H9 (cell line): ENCODE results near the gene RAB3C. TPM values are rescaled to one million over a fixed set of nuclear protein-coding genes. Genes with fewer than 3 reads are reported as not detected.

ENCODE experiments used
- DNase-seq: peaks from one replicate; pipeline ENCODE4 v3.0.0-alpha.2; 2017
- H2AFZ ChIP-seq: one replicate; pipeline ENCODE4 v1.6.1; 2013; ENCODE audit warnings: mild to moderate bottlenecking, low read length, control low read depth, moderate library complexity
- H2AK5ac ChIP-seq: 2 replicates; pipeline ENCODE4 v1.6.1; 2013; ENCODE audit warnings: low read length, control low read depth, mixed read lengths; ENCODE audit not compliant: insufficient read length
- H2BK120ac ChIP-seq: one replicate; pipeline ENCODE4 v1.6.1; 2013; ENCODE audit warnings: low read depth, mild to moderate bottlenecking, low read length, control low read depth, inconsistent platforms; ENCODE audit not compliant: poor library complexity, severe bottlenecking
- H2BK12ac ChIP-seq: 2 replicates; pipeline ENCODE4 v1.6.1; 2013; ENCODE audit warnings: low read length, control low read depth, mixed read lengths, low read depth; ENCODE audit not compliant: insufficient read length
- H2BK15ac ChIP-seq: 2 replicates; pipeline ENCODE4 v1.6.1; 2013; ENCODE audit warnings: low read depth, low read length, control low read depth
- H2BK20ac ChIP-seq: one replicate; pipeline ENCODE4 v1.6.1; 2013; ENCODE audit warnings: low read depth, mild to moderate bottlenecking, low read length, control low read depth, inconsistent platforms; ENCODE audit not compliant: poor library complexity, severe bottlenecking
- H2BK5ac ChIP-seq: 2 replicates; pipeline ENCODE4 v1.6.1; 2013; ENCODE audit warnings: low read length, control low read depth, mixed read lengths; ENCODE audit not compliant: insufficient read length
- H3K14ac ChIP-seq: 2 replicates; pipeline ENCODE4 v1.6.1; 2013; ENCODE audit warnings: low read length, control low read depth; ENCODE audit not compliant: insufficient read depth
- H3K18ac ChIP-seq: 2 replicates; pipeline ENCODE4 v1.6.1; 2013; ENCODE audit warnings: low read depth, mild to moderate bottlenecking, mixed read lengths, low read length, control low read depth; ENCODE audit not compliant: insufficient read length
- H3K23ac ChIP-seq: 2 replicates; pipeline ENCODE4 v1.6.1; 2013; ENCODE audit warnings: low read length, control low read depth, mixed read lengths, low read depth; ENCODE audit not compliant: insufficient read length
- H3K23me2 ChIP-seq: 2 replicates; pipeline ENCODE4 v1.6.1; 2013; ENCODE audit warnings: low read depth, mild to moderate bottlenecking, mixed read lengths, low read length, control low read depth; ENCODE audit not compliant: insufficient read length, poor library complexity, severe bottlenecking
- H3K27ac ChIP-seq: 2 replicates; pipeline ENCODE4 v1.5.1; 2013; ENCODE audit warnings: low read length, control low read depth, mixed read lengths, low read depth; ENCODE audit not compliant: insufficient read length
- H3K27me3 ChIP-seq: 2 replicates; pipeline ENCODE4 v1.6.1; 2013; ENCODE audit warnings: low read length, control low read depth, inconsistent platforms; ENCODE audit not compliant: insufficient read depth
- H3K4ac ChIP-seq: 2 replicates; pipeline ENCODE4 v1.6.1; 2013; ENCODE audit warnings: low read depth, mild to moderate bottlenecking, control low read depth, inconsistent platforms, low read length, moderate library complexity
- H3K4me1 ChIP-seq: 2 replicates; pipeline ENCODE4 v1.6.1; 2013; ENCODE audit warnings: low read length, control low read depth, inconsistent platforms; ENCODE audit not compliant: insufficient read depth
- H3K4me2 ChIP-seq: 2 replicates; pipeline ENCODE4 v1.6.1; 2013; ENCODE audit warnings: low read length, control low read depth, mixed read lengths; ENCODE audit not compliant: insufficient read length, insufficient read depth
- H3K56ac ChIP-seq: 2 replicates; pipeline ENCODE4 v1.6.1; 2013; ENCODE audit warnings: low read depth, mild to moderate bottlenecking, mixed read lengths, low read length, control low read depth; ENCODE audit not compliant: insufficient read length
- H3K79me1 ChIP-seq: 2 replicates; pipeline ENCODE4 v1.6.1; 2013; ENCODE audit warnings: low read depth, mild to moderate bottlenecking, moderate library complexity, low read length, control low read depth, inconsistent platforms; ENCODE audit not compliant: insufficient read depth, poor library complexity, severe bottlenecking
- H3K79me2 ChIP-seq: 2 replicates; pipeline ENCODE4 v1.6.1; 2013; ENCODE audit warnings: low read length, control low read depth, inconsistent platforms; ENCODE audit not compliant: insufficient read depth
- H3K9ac ChIP-seq: 2 replicates; pipeline ENCODE4 v1.6.1; 2013; ENCODE audit warnings: low read length, control low read depth, mixed read lengths; ENCODE audit not compliant: insufficient read length; ENCODE audit errors: extremely low read depth
- H3K9me3 ChIP-seq: one replicate; pipeline ENCODE4 v1.6.1; 2013; ENCODE audit warnings: low read depth, low read length, inconsistent platforms; ENCODE audit not compliant: control insufficient read depth
- H3T11ph ChIP-seq: one replicate; pipeline ENCODE4 v1.6.1; 2013; ENCODE audit warnings: mild to moderate bottlenecking, low read length, control low read depth, inconsistent platforms
- H4K20me1 ChIP-seq: one replicate; pipeline ENCODE4 v1.6.1; 2013; ENCODE audit not compliant: control insufficient read depth, insufficient read length, insufficient read depth
- H4K5ac ChIP-seq: 2 replicates; pipeline ENCODE4 v1.6.1; 2013; ENCODE audit warnings: low read depth, mild to moderate bottlenecking, mixed read lengths, low read length, control low read depth; ENCODE audit not compliant: insufficient read length
- H4K8ac ChIP-seq: replicated peaks from 2 replicates; pipeline ENCODE4 v1.6.1; 2013; ENCODE audit warnings: low read length, control low read depth, mixed read lengths, low read depth; ENCODE audit not compliant: insufficient read length
- H4K91ac ChIP-seq: 2 replicates; pipeline ENCODE4 v1.6.1; 2013; ENCODE audit warnings: low read depth, mild to moderate bottlenecking, moderate library complexity, mixed read lengths, low read length, control low read depth; ENCODE audit not compliant: insufficient read length
- H3K27ac Mint-ChIP-seq, 3 experiments: 2 replicates in 2 of 3; 3 replicates in 1 of 3; pipeline ENCODE4 v1.8.0; 2020 to 2021; ENCODE audit warnings: mixed read lengths in 3 of 3, mild to moderate bottlenecking in 1 of 3, moderate library complexity in 1 of 3
- H3K27me3 Mint-ChIP-seq: 2 replicates; pipeline ENCODE4 v1.8.0; 2021; ENCODE audit warnings: low read depth, mild to moderate bottlenecking, moderate library complexity, mixed read lengths
- H3K36me3 Mint-ChIP-seq, 3 experiments: 2 replicates in 2 of 3; 3 replicates in 1 of 3; pipeline ENCODE4 v1.8.0; 2020 to 2021; ENCODE audit warnings: low read depth in 3 of 3, mixed read lengths in 3 of 3; ENCODE audit not compliant: insufficient read depth in 1 of 3
- H3K4me1 Mint-ChIP-seq, 2 experiments: 2 replicates each; pipeline ENCODE4 v1.8.0; 2020; ENCODE audit warnings: mixed read lengths in 2 of 2
- H3K4me3 Mint-ChIP-seq, 2 experiments: 2 replicates in 1 of 2; 3 replicates in 1 of 2; pipeline ENCODE4 v1.8.0; 2020 to 2021; ENCODE audit warnings: mild to moderate bottlenecking in 2 of 2, mixed read lengths in 2 of 2, moderate library complexity in 1 of 2
- H3K9me3 Mint-ChIP-seq, 2 experiments: 2 replicates in 1 of 2; 3 replicates in 1 of 2; pipeline ENCODE4 v1.8.0; 2020; ENCODE audit warnings: mild to moderate bottlenecking in 2 of 2, mixed read lengths in 2 of 2, moderate library complexity in 1 of 2
- CTCF ChIP-seq: fragments of 200-600 bp; sonication (generic); conservative IDR thresholded peaks from 3 replicates; pipeline ENCODE4 v1.8.0; 2021; ENCODE audit warnings: antibody characterized with exemption, mild to moderate bottlenecking
- total RNA-seq: library from RNA; stranded (reverse); gene quantifications from 2 replicates; pipeline ENCODE4 v1.2.1, GENCODE V29; 2021

The RAB3C gene
- total RNA-seq, 1 experiment from 2014 or later: 16.3 TPM

GRCh38 chr5:58595952-58596351 lies 13.1 kb downstream of the RAB3C start:
- no peak overlapping the region for H3K9ac ChIP-seq
- no peak overlapping the region for H2AK5ac ChIP-seq
- no peak overlapping the region for H3K27ac ChIP-seq
- no peak overlapping the region for H2AFZ ChIP-seq
- no peak overlapping the region for H4K91ac ChIP-seq
- no peak overlapping the region for H2BK15ac ChIP-seq
- H3K79me1 ChIP-seq: no peaks in the 10 kb centered on the region
- DNase-seq: no peak
- H2BK120ac ChIP-seq: no peak overlapping the region
- Mint-ChIP-seq H3K9me3 (peaks cover 0 to 3% of the 10 kb centered on the region in 2 experiments; a peak in 3 of 5 replicates), H3K36me3 (peaks cover 0 to 2% (median 0%) of the 10 kb centered on the region in 3 experiments; a peak in 1 of 7 replicates), H3K4me1 (peaks cover 12% of the 10 kb centered on the region in 2 experiments), H3K27ac (no peak overlapping the region), H3K4me3 (no peak overlapping the region), H3K27me3 (no peaks in the 10 kb centered on the region)
- H3K4me2 ChIP-seq: no peak overlapping the region
- no peaks in the 10 kb centered on the region for H3K27me3 ChIP-seq
- no peak overlapping the region for H2BK20ac ChIP-seq
- H3T11ph ChIP-seq: no peak overlapping the region
- H3K23ac ChIP-seq: no peak overlapping the region
- H3K23me2 ChIP-seq: no peaks in the 10 kb centered on the region
- no peaks in the 10 kb centered on the region for H3K79me2 ChIP-seq
- H3K4me1 ChIP-seq: no peaks in the 10 kb centered on the region
- no peak overlapping the region for H3K4ac ChIP-seq
- no peak overlapping the region for H2BK12ac ChIP-seq
- no peak overlapping the region for H4K5ac ChIP-seq
- H3K56ac ChIP-seq: no peak overlapping the region
- no peaks in the 10 kb centered on the region for H3K9me3 ChIP-seq
- H4K8ac ChIP-seq: no peak overlapping the region
- H4K20me1 ChIP-seq: no peaks in the 10 kb centered on the region
- no peak overlapping the region for H2BK5ac ChIP-seq
- no peak overlapping the region for H3K14ac ChIP-seq
- no peak for TF ChIP-seq CTCF
- no peak overlapping the region for H3K18ac ChIP-seq
